Neural cell (in vitro differentiated cells): ENCODE measurements around the gene NPFFR2.

Experiments
- EP300 ChIP-seq: fragments of 450-650 bp; conservative IDR thresholded peaks from 2 replicates; pipeline ENCODE4 v1.6.1; 2014; ENCODE audit warnings: antibody characterized with exemption, mild to moderate bottlenecking, moderate library complexity; ENCODE audit not compliant: poor library complexity, severe bottlenecking
- EZH2 ChIP-seq: fragments of 200-600, 300-800 bp; shearing (Covaris generic), sonication (generic); IDR thresholded peaks from 2 replicates; pipeline ENCODE4 v1.6.1; 2014; ENCODE audit warnings: antibody characterized with exemption, low read length, borderline replicate concordance, mild to moderate bottlenecking; ENCODE audit not compliant: insufficient read depth, poor library complexity, severe bottlenecking
- MXI1 ChIP-seq: fragments of 450-650 bp; conservative IDR thresholded peaks from 2 replicates; pipeline ENCODE4 v1.6.1; 2014; ENCODE audit warnings: antibody characterized with exemption, mild to moderate bottlenecking; ENCODE audit not compliant: poor library complexity, severe bottlenecking
- POLR2AphosphoS5 ChIP-seq: IDR thresholded peaks from 2 replicates; pipeline ENCODE4 v1.6.1; 2012
- SMC3 ChIP-seq: fragments of 450-650 bp; conservative IDR thresholded peaks from 2 replicates; pipeline ENCODE4 v1.6.1; 2014; ENCODE audit warnings: antibody characterized with exemption, mild to moderate bottlenecking, moderate library complexity; ENCODE audit not compliant: poor library complexity
- TAF1 ChIP-seq: IDR thresholded peaks from 2 replicates; pipeline ENCODE4 v1.6.1; 2012; ENCODE audit warnings: low read depth
- TF ChIP-seq, protein P1 (sequence below): fragments of 450-650 bp; IDR thresholded peaks from 2 replicates; pipeline ENCODE4 v1.5.1; 2014; ENCODE audit warnings: antibody characterized with exemption, mild to moderate bottlenecking, moderate library complexity; ENCODE audit not compliant: poor library complexity, severe bottlenecking

DNA sequence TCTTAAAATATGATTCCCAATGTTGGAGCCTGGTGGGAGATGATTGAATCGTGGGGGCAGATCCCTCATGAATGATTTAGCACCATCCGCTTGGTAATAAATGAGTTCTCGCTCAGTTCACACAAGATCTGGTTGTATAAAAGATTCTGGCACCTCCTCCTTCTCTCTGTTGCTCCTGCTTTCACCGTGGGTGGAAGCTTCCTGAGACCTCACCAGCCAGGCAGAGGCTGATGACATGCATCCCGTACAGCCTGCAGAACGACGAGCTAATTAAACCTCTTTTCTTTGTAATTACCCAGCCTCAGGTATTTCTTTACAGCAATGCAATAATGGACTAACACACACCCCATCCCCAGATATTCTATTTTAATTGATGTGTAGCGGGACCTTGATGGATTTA is 162.2 kb downstream of the NPFFR2 start:
- TF ChIP-seq, protein P1, sequence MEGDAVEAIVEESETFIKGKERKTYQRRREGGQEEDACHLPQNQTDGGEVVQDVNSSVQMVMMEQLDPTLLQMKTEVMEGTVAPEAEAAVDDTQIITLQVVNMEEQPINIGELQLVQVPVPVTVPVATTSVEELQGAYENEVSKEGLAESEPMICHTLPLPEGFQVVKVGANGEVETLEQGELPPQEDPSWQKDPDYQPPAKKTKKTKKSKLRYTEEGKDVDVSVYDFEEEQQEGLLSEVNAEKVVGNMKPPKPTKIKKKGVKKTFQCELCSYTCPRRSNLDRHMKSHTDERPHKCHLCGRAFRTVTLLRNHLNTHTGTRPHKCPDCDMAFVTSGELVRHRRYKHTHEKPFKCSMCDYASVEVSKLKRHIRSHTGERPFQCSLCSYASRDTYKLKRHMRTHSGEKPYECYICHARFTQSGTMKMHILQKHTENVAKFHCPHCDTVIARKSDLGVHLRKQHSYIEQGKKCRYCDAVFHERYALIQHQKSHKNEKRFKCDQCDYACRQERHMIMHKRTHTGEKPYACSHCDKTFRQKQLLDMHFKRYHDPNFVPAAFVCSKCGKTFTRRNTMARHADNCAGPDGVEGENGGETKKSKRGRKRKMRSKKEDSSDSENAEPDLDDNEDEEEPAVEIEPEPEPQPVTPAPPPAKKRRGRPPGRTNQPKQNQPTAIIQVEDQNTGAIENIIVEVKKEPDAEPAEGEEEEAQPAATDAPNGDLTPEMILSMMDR: no peak
- TF ChIP-seq TAF1: no peak
- TF ChIP-seq SMC3: no peak
- TF ChIP-seq POLR2AphosphoS5: no peak
- TF ChIP-seq MXI1: no peak
- TF ChIP-seq EZH2: no peak
- TF ChIP-seq EP300: no peak
